IMR-90 (cell line): ENCODE data around the gene PIM1. TPM values are rescaled to one million over a fixed set of nuclear protein-coding genes. Genes with fewer than 3 reads are reported as not detected.
"Not testable (repeated sequence)": the region's sequence is repeated elsewhere in the genome, so short reads cannot be mapped to it uniquely, and the experiment has no call there.

ENCODE experiments used
- ATAC-seq: fragments of 200-7000 bp; cut with Tn5 transposase; 2 replicates; pipeline ENCODE4 v1.9.1; 2020; ENCODE audit warnings: low read depth, mild to moderate bottlenecking, moderate library complexity
- BruUV-seq: library from RNA; stranded (reverse); fragments of 400-500 nt; replicated peaks from 2 replicates; lab custom pipeline; 2021; lab: Mats Ljungman, UMichigan
- CTCF ChIA-PET: fragments of 300-600 bp; formaldehyde crosslinking; extraction: SDS; loops from one replicate; lab custom pipeline; 2021; ENCODE audit warnings: antibody characterized with exemption; lab: Yijun Ruan, JAX
- POLR2A ChIA-PET: fragments of 300-600 bp; sonication (Branson Sonifier 250); formaldehyde crosslinking; loops from one replicate; lab custom pipeline; 2022; ENCODE audit warnings: antibody characterized with exemption; ENCODE audit not compliant: unreplicated experiment; lab: Charles Lee
- DNase-seq: peaks from one replicate; pipeline ENCODE4 v3.0.0; 2013
- H2AFZ ChIP-seq: replicated peaks from 2 replicates; pipeline ENCODE3; 2013; ENCODE audit warnings: low read length, mild to moderate bottlenecking; ENCODE audit not compliant: poor library complexity
- H2AK5ac ChIP-seq: 2 replicates; pipeline ENCODE4 v1.6.1; 2013; ENCODE audit warnings: low read depth, low read length, inconsistent platforms
- H2AK9ac ChIP-seq: replicated peaks from 2 replicates; pipeline ENCODE3; 2013; ENCODE audit warnings: mild to moderate bottlenecking, low read depth, low read length, moderate library complexity; ENCODE audit not compliant: poor library complexity
- H2BK120ac ChIP-seq: 2 replicates; pipeline ENCODE4 v1.6.1; 2013; ENCODE audit warnings: low read depth, low read length, inconsistent platforms
- H2BK15ac ChIP-seq: 3 replicates; pipeline ENCODE4 v1.6.1; 2013; ENCODE audit warnings: low read depth, low read length, inconsistent platforms
- H2BK20ac ChIP-seq: 2 replicates; pipeline ENCODE4 v1.6.1; 2013; ENCODE audit warnings: low read depth, mild to moderate bottlenecking, inconsistent platforms, low read length, moderate library complexity
- H2BK5ac ChIP-seq: 2 replicates; pipeline ENCODE4 v1.6.1; 2013; ENCODE audit warnings: mild to moderate bottlenecking, low read depth, low read length, inconsistent platforms; ENCODE audit not compliant: poor library complexity, severe bottlenecking
- H3K14ac ChIP-seq: replicated peaks from 2 replicates; pipeline ENCODE4 v1.6.1; 2013; ENCODE audit warnings: low read depth, low read length, inconsistent platforms
- H3K18ac ChIP-seq: 2 replicates; pipeline ENCODE4 v1.6.1; 2013; ENCODE audit warnings: low read depth, low read length, control low read depth
- H3K23ac ChIP-seq: 2 replicates; pipeline ENCODE4 v1.6.1; 2013; ENCODE audit warnings: low read depth, low read length, inconsistent platforms
- H3K27ac ChIP-seq: 2 replicates; pipeline ENCODE4 v1.5.1; 2013; ENCODE audit warnings: mild to moderate bottlenecking, control low read depth, low read length; ENCODE audit not compliant: insufficient read depth
- H3K27me3 ChIP-seq: 2 replicates; pipeline ENCODE4 v1.6.1; 2013; ENCODE audit warnings: low read length; ENCODE audit not compliant: control insufficient read depth, insufficient read depth
- H3K36me3 ChIP-seq: 2 replicates; pipeline ENCODE4 v1.6.1; 2013; ENCODE audit warnings: low read length, mixed read lengths; ENCODE audit not compliant: control insufficient read depth, insufficient read depth
- H3K4ac ChIP-seq: 2 replicates; pipeline ENCODE4 v1.6.1; 2013; ENCODE audit warnings: low read depth, low read length, inconsistent platforms
- H3K4me1 ChIP-seq: 2 replicates; pipeline ENCODE4 v1.6.1; 2013; ENCODE audit warnings: low read length, mixed read lengths; ENCODE audit not compliant: control insufficient read depth, insufficient read depth
- H3K4me2 ChIP-seq: 2 replicates; pipeline ENCODE4 v1.6.1; 2013; ENCODE audit warnings: low read depth, mild to moderate bottlenecking, control low read depth, low read length, moderate library complexity
- H3K4me3 ChIP-seq: 2 replicates; pipeline ENCODE4 v1.5.1; 2013; ENCODE audit warnings: low read depth, mild to moderate bottlenecking, control low read depth, low read length, moderate library complexity; ENCODE audit not compliant: insufficient read depth
- H3K56ac ChIP-seq: 2 replicates; pipeline ENCODE4 v1.6.1; 2013; ENCODE audit warnings: low read length, inconsistent platforms; ENCODE audit not compliant: insufficient read depth; ENCODE audit errors: extremely low read depth
- H3K79me1 ChIP-seq, 2 experiments: 2 replicates each; pipeline ENCODE4 v1.6.1; 2013; ENCODE audit warnings: low read length in 2 of 2, inconsistent platforms in 1 of 2, low read depth in 1 of 2
- H3K9ac ChIP-seq: 2 replicates; pipeline ENCODE4 v1.6.1; 2013; ENCODE audit warnings: low read depth, low read length, control low read depth
- H3K9me1 ChIP-seq: 2 replicates; pipeline ENCODE4 v1.6.1; 2013; ENCODE audit warnings: low read length, inconsistent platforms; ENCODE audit not compliant: insufficient read depth
- H3K9me3 ChIP-seq: 2 replicates; pipeline ENCODE4 v1.6.1; 2013; ENCODE audit warnings: low read length; ENCODE audit not compliant: control insufficient read depth, insufficient read depth
- H4K20me1 ChIP-seq: 2 replicates; pipeline ENCODE4 v1.6.1; 2013; ENCODE audit warnings: low read length, inconsistent platforms; ENCODE audit not compliant: insufficient read depth
- H4K5ac ChIP-seq: 2 replicates; pipeline ENCODE4 v1.6.1; 2013; ENCODE audit warnings: mild to moderate bottlenecking, low read depth, low read length, control low read depth
- H4K8ac ChIP-seq, 2 experiments: 2 replicates each; pipeline ENCODE4 v1.6.1; 2013; ENCODE audit warnings: low read depth in 2 of 2, low read length in 2 of 2, control low read depth in 1 of 2, inconsistent platforms in 1 of 2
- H4K91ac ChIP-seq: 2 replicates; pipeline ENCODE4 v1.6.1; 2013; ENCODE audit warnings: low read depth, low read length, inconsistent platforms; ENCODE audit not compliant: insufficient read depth
- MAZ ChIP-seq: IDR thresholded peaks from 2 replicates; pipeline ENCODE4 v1.6.1; 2012; ENCODE audit warnings: low read depth, mild to moderate bottlenecking, low read length, improper control_type of control experiment, moderate library complexity, borderline replicate concordance
- MXI1 ChIP-seq: IDR thresholded peaks from 2 replicates; pipeline ENCODE4 v1.6.1; 2012; ENCODE audit warnings: low read depth, mild to moderate bottlenecking, low read length, moderate library complexity, borderline replicate concordance
- NFE2L2 ChIP-seq: fragments of 150-350 bp; IDR thresholded peaks from 2 replicates; pipeline ENCODE4 v1.6.1; 2016; ENCODE audit warnings: low read depth, mild to moderate bottlenecking, low read length
- POLR2A ChIP-seq: IDR thresholded peaks from 2 replicates; pipeline ENCODE4 v1.6.1; 2012; ENCODE audit warnings: mild to moderate bottlenecking, low read depth, low read length
- RAD21 ChIP-seq: IDR thresholded peaks from 2 replicates; pipeline ENCODE4 v1.6.1; 2012; ENCODE audit warnings: low read length, improper control_type of control experiment
- RCOR1 ChIP-seq: IDR thresholded peaks from 2 replicates; pipeline ENCODE4 v1.6.1; 2012; ENCODE audit warnings: mild to moderate bottlenecking, low read length, improper control_type of control experiment; ENCODE audit not compliant: insufficient replicate concordance
- USF2 ChIP-seq: fragments of 150-350 bp; IDR thresholded peaks from 2 replicates; pipeline ENCODE4 v1.6.1; 2017; ENCODE audit warnings: mild to moderate bottlenecking, antibody characterized with exemption, low read length, low read depth
- WGBS, 2 experiments: methylation state at CpG; one replicate each; pipeline versions ENCODE4 v1.1.5 to v1.1.7; 2013; ENCODE audit warnings: missing lambda C conversion rate in 2 of 2; ENCODE audit not compliant: insufficient read length in 1 of 2; ENCODE audit errors: extremely low coverage in 2 of 2; 5-methylcytosine and 5-hydroxymethylcytosine counted together
- dilution Hi-C: fragments of 300-500 bp; cut with HindIII; formaldehyde crosslinking; loops from one replicate; pipeline ENCODE4 v1.14.3; 2018; ENCODE audit warnings: low sequenced_read_pairs; ENCODE audit not compliant: unreplicated experiment
- in situ Hi-C: fragments of 300-500 bp; cut with MboI; formaldehyde crosslinking; loops from 3 replicates; pipeline ENCODE4 v1.14.3; 2019; ENCODE audit warnings: low sequenced_read_pairs, inconsistent platforms, mixed read lengths
- intact Hi-C: fragments of 100-400 bp; cut with micrococcal nuclease; formaldehyde crosslinking; loops from 2 replicates; pipeline ENCODE4 v1.10.0; 2022
- polyA plus RNA-seq, 3 experiments: library from polyadenylated mRNA; depleted of rRNA; stranded (reverse); fragments of >200 nt; gene quantifications; 2 replicates each; pipeline ENCODE4 v1.2.3, GENCODE V29; 2012; ENCODE audit warnings: low replicate concordance in 1 of 3
- total RNA-seq: library from RNA; depleted of rRNA; stranded (reverse); fragments of >200 nt; gene quantifications from 2 replicates; pipeline ENCODE4 v1.2.3, GENCODE V29; 2012

PIM1 gene
- total and polyA plus RNA-seq, 2 of the 4 experiments (the other 2 are of a cell fraction): 7.2 to 18.5 TPM

GRCh38 chr6:37192666-37193065, 22.7 kb downstream of the PIM1 start:
- no CpG with 5 or more reads among the region's 3 CpGs for WGBS, 2 experiments
- H2BK15ac ChIP-seq: no peak overlapping the region
- BruUV-seq: no TSS peak

GRCh38 chr6:37194886-37195285, 24.9 kb downstream of the PIM1 start:
- dilution Hi-C loops, H3K4me2 ChIP-seq, H2AK5ac ChIP-seq, H3K4me3 ChIP-seq, in situ Hi-C loops, H4K91ac ChIP-seq, H3K18ac ChIP-seq, H3K9ac ChIP-seq, H3K56ac ChIP-seq, H2AK9ac ChIP-seq, H3K14ac ChIP-seq, H2BK15ac ChIP-seq, H3K27ac ChIP-seq, H2AFZ ChIP-seq, H3K27me3 ChIP-seq, H3K79me1 ChIP-seq, H3K36me3 ChIP-seq, H3K4ac ChIP-seq, H4K8ac ChIP-seq, CTCF ChIA-PET, ATAC-seq, DNase-seq, intact Hi-C loops, H3K23ac ChIP-seq, H2BK120ac ChIP-seq, H3K9me3 ChIP-seq, H3K9me1 ChIP-seq, H4K5ac ChIP-seq, H4K20me1 ChIP-seq, H2BK5ac ChIP-seq, H2BK20ac ChIP-seq, BruUV-seq, H3K4me1 ChIP-seq: not testable (repeated sequence)
- WGBS, 2 experiments: no CpG with 5 or more reads among the region's 1 CpG
- POLR2A ChIA-PET: interaction anchor here (0.7 kb wide), 1 partner anchor 18 kb away, joined by 8 read pairs; no protein-coding TSS in a partner anchor

More at GRCh38 chr6:37192666-37193065, 22.7 kb downstream of the PIM1 start:
- no peak overlapping the region for H3K4me3 ChIP-seq
- peaks cover 2% of the 10 kb centered on the region; the same call in 1 of the 2 replicates for H3K4me1 ChIP-seq
- H4K8ac ChIP-seq: no peak overlapping the region
- no peak overlapping the region for H3K23ac ChIP-seq
- no peak for ATAC-seq
- H3K18ac ChIP-seq: no peak overlapping the region
- no peak overlapping the region for H3K14ac ChIP-seq
- H2AK5ac ChIP-seq: no peak overlapping the region
- H3K9me3 ChIP-seq: no peaks in the 10 kb centered on the region
- H3K9me1 ChIP-seq: no peaks in the 10 kb centered on the region
- no peak overlapping the region for H4K91ac ChIP-seq
- POLR2A ChIA-PET: no interaction called here
- H3K4me2 ChIP-seq: no peak overlapping the region
- H2AFZ ChIP-seq: no peak overlapping the region
- H3K56ac ChIP-seq: no peak overlapping the region
- H2AK9ac ChIP-seq: no peak overlapping the region
- H2BK20ac ChIP-seq: no peak overlapping the region
- no peaks in the 10 kb centered on the region for H3K79me1 ChIP-seq
- H3K4ac ChIP-seq: no peak overlapping the region
- H4K20me1 ChIP-seq: no peaks in the 10 kb centered on the region
- no peak overlapping the region for H4K5ac ChIP-seq
- CTCF ChIA-PET: interaction anchor here (0.6 kb wide), 1 partner anchor 10 kb away, joined by 3 read pairs; no protein-coding TSS in a partner anchor
- no peak overlapping the region for H2BK5ac ChIP-seq
- no peak overlapping the region for H2BK120ac ChIP-seq
- dilution Hi-C loops (no loop called here), intact Hi-C loops (no loop called here), in situ Hi-C loops (no loop called here)
- no peaks in the 10 kb centered on the region for H3K27me3 ChIP-seq
- TF ChIP-seq RCOR1 (no peak), RAD21 (no peak), NFE2L2 (no peak), USF2 (no peak), MXI1 (no peak), POLR2A (no peak), MAZ (no peak)
- no peak overlapping the region for H3K27ac ChIP-seq
- no peak overlapping the region for H3K9ac ChIP-seq
- no peak for DNase-seq
- H3K36me3 ChIP-seq: no peaks in the 10 kb centered on the region
